HepG2 (cell line): Measurements from ENCODE around the gene TUT1. TPM values are rescaled to one million over a fixed set of nuclear protein-coding genes. Genes with fewer than 3 reads are reported as not detected.
A peak's percentile ranks its signal among the peaks of the same experiment; 100 is the strongest.

ENCODE experiments used
- BCLAF1 ChIP-seq: fragments of 450-650 bp; IDR thresholded peaks from 2 replicates; pipeline ENCODE4 v1.6.1; 2017; ENCODE audit warnings: mild to moderate bottlenecking
- BRD4 ChIP-seq: sonication (generic); formaldehyde crosslinking; IDR thresholded peaks from 2 replicates; pipeline ENCODE4 v1.4.0; 2020; ENCODE audit warnings: missing genetic modification reagents
- EHMT2 ChIP-seq: fragments of 200-600 bp; sonication (generic); IDR thresholded peaks from 2 replicates; pipeline ENCODE4 v1.7.0; 2017; ENCODE audit warnings: antibody characterized with exemption, low read depth, low read length, borderline replicate concordance
- FOXK2 ChIP-seq: fragments of 450-650 bp; IDR thresholded peaks from 2 replicates; pipeline ENCODE4 v1.6.1; 2016
- HNF4A ChIP-seq: sonication (generic); formaldehyde crosslinking; IDR thresholded peaks from 2 replicates; pipeline ENCODE4 v1.4.0; 2020; ENCODE audit warnings: missing genetic modification reagents
- HOXA9 ChIP-seq: sonication (generic); formaldehyde crosslinking; IDR thresholded peaks from 2 replicates; pipeline ENCODE4 v1.8.1; 2022; ENCODE audit warnings: missing genetic modification reagents, mild to moderate bottlenecking, moderate library complexity, borderline replicate concordance
- JDP2 ChIP-seq: sonication (generic); formaldehyde crosslinking; IDR thresholded peaks from 2 replicates; pipeline ENCODE4 v1.8.1; 2022; ENCODE audit warnings: missing genetic modification reagents, borderline replicate concordance
- MAZ ChIP-seq, 2 experiments: sonication (generic) in 1 of 2; formaldehyde crosslinking in 1 of 2; IDR thresholded peaks; 2 replicates each; pipeline versions ENCODE4 v1.5.0 to v1.6.1; 2012 to 2020; ENCODE audit warnings: low read depth in 2 of 2, mild to moderate bottlenecking in 2 of 2, borderline replicate concordance in 1 of 2, improper control_type of control experiment in 1 of 2, low read length in 1 of 2, missing genetic modification reagents in 1 of 2, moderate library complexity in 1 of 2
- MEF2D ChIP-seq: sonication (generic); formaldehyde crosslinking; IDR thresholded peaks from 2 replicates; pipeline ENCODE4 v1.5.1; 2020; ENCODE audit warnings: mild to moderate bottlenecking, missing genetic modification reagents
- NFIB ChIP-seq: sonication (generic); formaldehyde crosslinking; IDR thresholded peaks from 2 replicates; pipeline ENCODE4 v1.9.0; 2021; ENCODE audit warnings: missing genetic modification reagents, mild to moderate bottlenecking, borderline replicate concordance
- NKX3-1 ChIP-seq: sonication (generic); formaldehyde crosslinking; IDR thresholded peaks from 2 replicates; pipeline ENCODE4 v1.5.0; 2020; ENCODE audit warnings: missing genetic modification reagents
- NONO ChIP-seq, 2 experiments: fragments of 450-650 bp in 1 of 2; sonication (generic) in 1 of 2; formaldehyde crosslinking in 1 of 2; IDR thresholded peaks in 1 of 2; conservative IDR thresholded peaks in 1 of 2; 2 replicates each; pipeline versions ENCODE4 v1.6.1 to v1.8.0; 2017 to 2022; ENCODE audit warnings: mild to moderate bottlenecking in 1 of 2, missing genetic modification reagents in 1 of 2, moderate library complexity in 1 of 2
- RFXAP ChIP-seq: sonication (generic); formaldehyde crosslinking; IDR thresholded peaks from 2 replicates; pipeline ENCODE4 v1.4.0; 2020; ENCODE audit warnings: missing genetic modification reagents, borderline replicate concordance
- TEF ChIP-seq: sonication (generic); formaldehyde crosslinking; IDR thresholded peaks from 2 replicates; pipeline ENCODE4 v1.5.0; 2020; ENCODE audit warnings: missing genetic modification reagents
- ZFX ChIP-seq: sonication (generic); formaldehyde crosslinking; IDR thresholded peaks from 2 replicates; pipeline ENCODE4 v1.4.0; 2020; ENCODE audit warnings: mild to moderate bottlenecking, low read depth, missing genetic modification reagents, moderate library complexity
- ZNF143 ChIP-seq: sonication (generic); formaldehyde crosslinking; IDR thresholded peaks from 2 replicates; pipeline ENCODE4 v1.4.0; 2020; ENCODE audit warnings: missing genetic modification reagents
- ZNF260 ChIP-seq: sonication (generic); formaldehyde crosslinking; IDR thresholded peaks from 2 replicates; pipeline ENCODE4 v1.4.0; 2020; ENCODE audit warnings: missing genetic modification reagents, low read depth, mild to moderate bottlenecking, borderline replicate concordance
- ZNF281 ChIP-seq: sonication (generic); formaldehyde crosslinking; IDR thresholded peaks from 2 replicates; pipeline ENCODE4 v1.4.0; 2020; ENCODE audit warnings: missing genetic modification reagents, borderline replicate concordance
- ZNF292 ChIP-seq: sonication (generic); formaldehyde crosslinking; IDR thresholded peaks from 2 replicates; pipeline ENCODE4 v1.8.1; 2022; ENCODE audit warnings: mild to moderate bottlenecking, low read depth, missing genetic modification reagents, borderline replicate concordance
- ZNF350 ChIP-seq: sonication (generic); formaldehyde crosslinking; IDR thresholded peaks from 2 replicates; pipeline ENCODE4 v1.4.0; 2020; ENCODE audit warnings: mild to moderate bottlenecking, low read depth, missing genetic modification reagents, borderline replicate concordance
- ZNF451 ChIP-seq: sonication (generic); formaldehyde crosslinking; IDR thresholded peaks from 2 replicates; pipeline ENCODE4 v1.5.0; 2020; ENCODE audit warnings: mild to moderate bottlenecking, missing genetic modification reagents
- ZSCAN9 ChIP-seq: IDR thresholded peaks from 2 replicates; pipeline ENCODE4 v1.6.1; 2016; ENCODE audit warnings: borderline replicate concordance
- polyA plus RNA-seq, 8 experiments: library from polyadenylated mRNA; depleted of rRNA in 3 of 8; stranded (reverse) in 7 of 8; unstranded in 1 of 8; fragments of >200 nt; fragmentation: Illumina TruSeq in 4 of 8; extraction: Trizol in 4 of 8; gene quantifications; 2 replicates each; pipeline versions ENCODE4 v1.2.1 to v1.2.3, GENCODE V29; 2011 to 2016; ENCODE audit warnings: low read depth in 4 of 8, missing spikeins in 1 of 8, mixed read lengths in 1 of 8; ENCODE audit not compliant: insufficient read depth in 1 of 8
- total RNA-seq, 5 experiments: library from RNA; depleted of rRNA; stranded (reverse); fragments of >200 nt; fragmentation: Illumina TruSeq; extraction: Trizol; gene quantifications; 2 replicates each; pipeline ENCODE4 v1.2.3, GENCODE V29; 2016; ENCODE audit warnings: low read depth in 1 of 5

TUT1 gene
- total and polyA plus RNA-seq, 2 of the 13 experiments (the other 11 are each of a cell fraction or from before 2014, with no cell fraction given) = 9.7 to 14.3 TPM

DNA sequence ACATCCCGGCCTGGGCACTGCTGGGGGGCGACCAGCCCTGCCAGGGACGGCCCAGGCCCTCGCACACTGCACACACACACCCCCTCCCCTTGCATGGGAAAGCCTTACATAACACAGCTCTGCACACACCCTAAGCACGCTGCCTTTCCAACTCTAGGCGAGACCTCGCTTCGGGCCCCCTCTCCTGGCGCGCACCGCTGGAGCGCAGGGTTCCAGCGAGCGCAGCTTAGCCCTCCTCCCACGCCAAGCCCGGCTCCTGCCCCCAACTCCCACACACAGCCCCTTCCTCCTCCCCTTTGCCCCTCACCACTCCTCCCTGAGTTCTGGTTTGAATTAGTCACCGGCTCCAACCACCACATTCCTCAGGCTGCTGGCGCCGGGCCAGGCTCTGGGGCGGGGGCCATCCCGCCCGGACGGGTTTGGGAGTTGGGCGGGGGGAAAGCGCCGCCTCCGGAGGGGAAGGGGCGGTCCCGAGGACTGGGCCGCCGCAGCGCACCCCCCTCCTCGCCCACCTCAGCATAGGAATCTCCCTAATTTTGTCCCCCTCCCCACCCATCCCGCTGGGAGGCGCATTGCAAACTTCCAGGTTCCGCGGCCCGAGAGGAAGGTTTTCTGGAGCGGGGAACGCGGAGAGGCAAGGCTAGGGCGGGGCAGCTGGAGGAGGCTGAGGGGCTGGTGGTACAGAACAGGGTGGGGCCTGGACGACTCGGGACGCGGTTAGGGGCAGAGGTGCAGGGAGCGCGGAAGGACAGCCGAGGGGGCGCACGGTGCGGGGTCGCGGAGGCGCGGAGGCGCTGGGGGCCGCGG, 45.7 kb downstream of the TUT1 start (continued):
- TF ChIP-seq NKX3-1 (CRISPR knock-in tag) (no peak), HNF4A (CRISPR knock-in tag) (peak; percentile 27; the same call in 1 of the 2 replicates), TEF (CRISPR knock-in tag) (peak; percentile 78; the same call in 1 of the 2 replicates), ZNF451 (CRISPR knock-in tag) (peak; percentile 62; the same call in 1 of the 2 replicates), ZNF350 (CRISPR knock-in tag) (peak; percentile 74; the same call in 1 of the 2 replicates), ZNF292 (CRISPR knock-in tag) (0 out of 2 replicates have a peak, but pooled peaks have one; percentile 52), ZNF281 (CRISPR knock-in tag) (peak; percentile 31; the same call in 1 of the 2 replicates), BRD4 (CRISPR knock-in tag) (no peak), ZFX (CRISPR knock-in tag) (peak; percentile 46), HOXA9 (CRISPR knock-in tag) (no peak), JDP2 (CRISPR knock-in tag) (no peak), NONO (IDR thresholded peaks at IDR 0.05) (no peak), NONO (CRISPR knock-in tag; conservative IDR thresholded peaks at IDR 0.05) (peak; percentile 70), MAZ (IDR thresholded peaks at IDR 0.05; ENCODE audit: borderline replicate concordance, low read depth, low read length) (peak; percentile 33; the same call in 1 of the 2 replicates), MAZ (CRISPR knock-in tag; IDR thresholded peaks at IDR 0.05; ENCODE audit: low read depth) (peak; percentile 95), BCLAF1 (no peak), ZNF143 (CRISPR knock-in tag) (peak; percentile 23; the same call in 1 of the 2 replicates), ZNF260 (CRISPR knock-in tag) (no peak; the same call in 1 of the 2 replicates), MEF2D (CRISPR knock-in tag) (no peak; the same call in 1 of the 2 replicates), EHMT2 (no peak), ZSCAN9 (peak; percentile 33; the same call in 1 of the 2 replicates), RFXAP (CRISPR knock-in tag) (peak; percentile 16; the same call in 1 of the 2 replicates), NFIB (CRISPR knock-in tag) (0 out of 2 replicates have a peak, but pooled peaks have one; percentile 73), FOXK2 (no peak)
